Activated T-helper 1 cell treated with anti-CD3 and anti-CD28 coated beads, Interleukin-12 subunit alpha, Interleukin-12 subunit beta, Interleukin-2, Interleukin-4 antibody, amounts not matched to agents 30 ng/mL and 10 ng/mL and 1 ng/mL, durations not matched to agents 14 hours and 24 hours and 36 hours (primary cell): ENCODE results near the gene OR2J3. TPM values are rescaled to one million over a fixed set of nuclear protein-coding genes. Genes with fewer than 3 reads are reported as not detected.
"Not testable (repeated sequence)": the region's sequence is repeated elsewhere in the genome, so short reads cannot be mapped to it uniquely, and the experiment has no call there.

ENCODE experiments used
- DNase-seq: peaks from one replicate; pipeline ENCODE4 v3.0.0; 2021; ENCODE audit warnings: low spot score
- H3K27ac Mint-ChIP-seq: one replicate; pipeline ENCODE4 v1.8.0; 2021; ENCODE audit warnings: mild to moderate bottlenecking, mixed read lengths
- H3K27me3 Mint-ChIP-seq: one replicate; pipeline ENCODE4 v1.8.0; 2022; ENCODE audit warnings: mild to moderate bottlenecking, moderate library complexity, mixed read lengths; ENCODE audit not compliant: insufficient read depth
- H3K36me3 Mint-ChIP-seq: one replicate; pipeline ENCODE4 v1.8.0; 2021; ENCODE audit warnings: low read depth, mixed read lengths
- H3K4me1 Mint-ChIP-seq: one replicate; pipeline ENCODE4 v1.8.0; 2021; ENCODE audit warnings: low read depth, mixed read lengths
- H3K4me3 Mint-ChIP-seq: one replicate; pipeline ENCODE4 v1.8.0; 2021; ENCODE audit warnings: mild to moderate bottlenecking, moderate library complexity, mixed read lengths
- H3K9me3 Mint-ChIP-seq: one replicate; pipeline ENCODE4 v1.8.0; 2021; ENCODE audit warnings: mixed read lengths
- intact Hi-C: fragments of 100-400 bp; cut with micrococcal nuclease; formaldehyde crosslinking; loops from one replicate; pipeline ENCODE4 v1.15.1; 2024
- total RNA-seq: library from RNA; stranded (reverse); gene quantifications from 2 replicates; pipeline ENCODE4 v1.2.3, GENCODE V29; 2022

Gene OR2J3
- total RNA-seq, 1 donor from 2014 or later, result not detected

- no peak for DNase-seq
- no peak overlapping the region for H3K27ac Mint-ChIP-seq
- H3K27me3 Mint-ChIP-seq, result peaks cover 6% of the 10 kb centered on the region
- no peaks in the 10 kb centered on the region for H3K36me3 Mint-ChIP-seq
- H3K4me3 Mint-ChIP-seq, result no peak overlapping the region
- H3K4me1 Mint-ChIP-seq, result no peaks in the 10 kb centered on the region
- H3K9me3 Mint-ChIP-seq, result no peaks in the 10 kb centered on the region
- intact Hi-C loops, result no loop called here
Observed at GRCh38 chr6:29131691-29132090, 23.8 kb downstream of the OR2J3 start.

GRCh38 chr6:29137724-29138123, 29.9 kb downstream of the OR2J3 start:
- intact Hi-C loops, result no loop called here
- no peak overlapping the region for H3K27ac Mint-ChIP-seq
- H3K36me3 Mint-ChIP-seq, result no peaks in the 10 kb centered on the region
- no peak overlapping the region for H3K4me3 Mint-ChIP-seq
- peaks cover 3% of the 10 kb centered on the region for H3K9me3 Mint-ChIP-seq
- H3K4me1 Mint-ChIP-seq, result no peaks in the 10 kb centered on the region
- H3K27me3 Mint-ChIP-seq, result no peaks in the 10 kb centered on the region
- DNase-seq, result no peak

GRCh38 chr6:29141606-29142005, 33.7 kb downstream of the OR2J3 start:
- intact Hi-C loops, result no loop called here
- H3K27ac Mint-ChIP-seq, result no peak overlapping the region
- H3K9me3 Mint-ChIP-seq, result peaks cover 3% of the 10 kb centered on the region
- no peak overlapping the region for H3K4me3 Mint-ChIP-seq
- no peaks in the 10 kb centered on the region for H3K36me3 Mint-ChIP-seq
- peaks cover 4% of the 10 kb centered on the region for H3K27me3 Mint-ChIP-seq
- DNase-seq, result no peak
- no peaks in the 10 kb centered on the region for H3K4me1 Mint-ChIP-seq

- Mint-ChIP-seq H3K9me3 (peaks cover 3% of the 10 kb centered on the region), H3K4me1 (no peaks in the 10 kb centered on the region), H3K36me3 (no peaks in the 10 kb centered on the region), H3K27ac (no peak overlapping the region), H3K27me3 (peaks cover 4% of the 10 kb centered on the region), H3K4me3 (no peak overlapping the region)
- intact Hi-C loops, result no loop called here
- DNase-seq, result no peak
Observed at GRCh38 chr6:29142309-29142708, 34.5 kb downstream of the OR2J3 start.

- no peak overlapping the region for H3K27ac Mint-ChIP-seq
- H3K4me1 Mint-ChIP-seq, result no peaks in the 10 kb centered on the region
- DNase-seq, result no peak
- H3K36me3 Mint-ChIP-seq, result no peaks in the 10 kb centered on the region
- intact Hi-C loops, result no loop called here
- H3K9me3 Mint-ChIP-seq, result peaks cover 3% of the 10 kb centered on the region
- no peak overlapping the region for H3K4me3 Mint-ChIP-seq
- peaks cover 4% of the 10 kb centered on the region for H3K27me3 Mint-ChIP-seq
Observed at GRCh38 chr6:29146179-29146578, 38.3 kb downstream of the OR2J3 start.

- no peaks in the 10 kb centered on the region for H3K36me3 Mint-ChIP-seq
- H3K27me3 Mint-ChIP-seq, result peaks cover 4% of the 10 kb centered on the region
- DNase-seq, result no peak
- H3K9me3 Mint-ChIP-seq, result peaks cover 3% of the 10 kb centered on the region
- intact Hi-C loops, result no loop called here
- no peaks in the 10 kb centered on the region for H3K4me1 Mint-ChIP-seq
- H3K27ac Mint-ChIP-seq, result no peak overlapping the region
- H3K4me3 Mint-ChIP-seq, result no peak overlapping the region
Observed at GRCh38 chr6:29147074-29147473, 39.2 kb downstream of the OR2J3 start.

- DNase-seq, H3K4me3 Mint-ChIP-seq, H3K4me1 Mint-ChIP-seq, H3K27me3 Mint-ChIP-seq, intact Hi-C loops, H3K36me3 Mint-ChIP-seq, H3K9me3 Mint-ChIP-seq, H3K27ac Mint-ChIP-seq: not testable (repeated sequence)
Observed at GRCh38 chr6:29149444-29149843, 41.6 kb downstream of the OR2J3 start.

GRCh38 chr6:29153083-29153482, 45.2 kb downstream of the OR2J3 start:
- no peak for DNase-seq
- no peaks in the 10 kb centered on the region for H3K4me1 Mint-ChIP-seq
- H3K9me3 Mint-ChIP-seq, result no peaks in the 10 kb centered on the region
- intact Hi-C loops, result no loop called here
- H3K36me3 Mint-ChIP-seq, result no peaks in the 10 kb centered on the region
- peaks cover 1% of the 10 kb centered on the region for H3K27me3 Mint-ChIP-seq
- H3K4me3 Mint-ChIP-seq, result no peak overlapping the region
- no peak overlapping the region for H3K27ac Mint-ChIP-seq

- intact Hi-C loops, result not testable (repeated sequence)
Observed at GRCh38 chr6:29155182-29155581, 47.3 kb downstream of the OR2J3 start.

GRCh38 chr6:29159922-29160321, 52.1 kb downstream of the OR2J3 start:
- intact Hi-C loops, H3K27ac Mint-ChIP-seq, DNase-seq, H3K4me1 Mint-ChIP-seq, H3K4me3 Mint-ChIP-seq, H3K9me3 Mint-ChIP-seq, H3K27me3 Mint-ChIP-seq, H3K36me3 Mint-ChIP-seq: not testable (repeated sequence)

More at GRCh38 chr6:29155182-29155581, 47.3 kb downstream of the OR2J3 start:
- H3K27ac Mint-ChIP-seq, H3K36me3 Mint-ChIP-seq, H3K4me3 Mint-ChIP-seq, DNase-seq, H3K4me1 Mint-ChIP-seq, H3K27me3 Mint-ChIP-seq, H3K9me3 Mint-ChIP-seq: not testable (repeated sequence)

Other genes starting within 250 kb of the OR2J3 start
- 67.2 and 67.4 TPM in 2 replicates for gene TRIM27, start 184.1 kb upstream of the OR2J3 start, total RNA-seq
- 0.64 and 0.80 TPM in 2 replicates for gene ZNF311, start 102.7 kb upstream of the OR2J3 start, total RNA-seq
- gene OR2W1, start 62.9 kb upstream of the OR2J3 start, total RNA-seq, result not detected in 2 replicates
- gene OR2B3, start 20.7 kb upstream of the OR2J3 start, total RNA-seq, result not detected in 2 replicates
- gene OR2J1, start 8.6 kb upstream of the OR2J3 start, total RNA-seq, result not detected in 2 replicates
- not detected in 2 replicates for gene OR2J2, start 62.8 kb downstream of the OR2J3 start, total RNA-seq
- gene OR14J1, start 193.6 kb downstream of the OR2J3 start, total RNA-seq, result not detected in 2 replicates